IPS-18c (cell line): ENCODE results near the gene TRIM2.
"Not testable (repeated sequence)": the region's sequence is repeated elsewhere in the genome, so short reads cannot be mapped to it uniquely, and the experiment has no call there.

Experiments used
- H3K4me3 ChIP-seq: 2 replicates; pipeline ENCODE4 v1.7.0; 2013; ENCODE audit warnings: low read depth, mild to moderate bottlenecking, low read length, moderate library complexity; ENCODE audit not compliant: insufficient read depth
- H3K9me3 ChIP-seq: one replicate; pipeline ENCODE4 v1.6.1; 2013; ENCODE audit warnings: mild to moderate bottlenecking, low read length, moderate library complexity; ENCODE audit not compliant: control insufficient read depth, insufficient read depth

Gene TRIM2

DNA sequence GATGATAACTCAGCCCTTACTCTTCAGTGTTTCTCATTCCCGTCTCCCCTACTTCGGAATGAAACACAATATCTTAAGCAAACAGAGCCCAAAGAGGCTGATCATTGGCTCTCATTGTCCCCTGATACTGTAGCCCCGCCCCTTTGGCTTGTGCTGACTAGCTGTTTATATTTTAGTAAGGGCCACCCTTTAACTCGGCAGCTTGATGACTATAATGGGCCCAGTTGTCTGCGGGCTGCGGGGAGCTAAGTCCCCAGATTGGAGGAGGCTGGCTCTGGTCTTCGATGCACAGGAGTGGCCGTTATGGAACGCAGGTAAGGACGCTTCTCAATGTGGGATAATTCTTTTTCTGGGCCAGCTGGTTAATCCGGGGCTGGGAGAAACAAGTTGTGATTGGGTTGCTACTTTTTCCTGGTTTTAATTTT lies at the start of gene TRIM2:
Gene TRIM2, plus strand, starts transcription at position 197 of the 425 bp plus-strand sequence. Its CDS starts 88 bp downstream, at position 285.
- Histone ChIP-seq H3K4me3 (peak within 1 kb of the TSS; percentile 58), H3K9me3 (no peaks in the 10 kb centered on the region)

DNA sequence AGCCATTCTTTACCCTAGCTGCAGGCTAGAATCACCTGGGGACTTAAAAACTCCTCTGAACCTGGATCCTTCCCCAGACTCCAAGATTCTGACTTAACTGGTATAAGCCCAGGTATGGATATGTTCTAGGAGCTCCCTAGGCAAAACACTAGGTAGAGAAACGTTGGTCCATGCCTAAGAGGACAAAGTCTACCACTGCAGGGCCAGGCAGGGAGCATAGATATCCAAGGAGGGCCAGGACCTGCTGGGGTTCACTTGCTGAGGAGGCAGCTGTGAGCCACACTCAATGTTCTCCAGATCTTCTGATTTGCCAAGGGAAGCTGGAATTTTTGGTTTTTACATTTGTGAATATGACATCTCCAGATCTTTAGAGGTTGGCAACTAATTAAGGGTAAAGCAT lies 48.6 kb upstream of the TRIM2 start:
- Histone ChIP-seq H3K9me3 (no peaks in the 10 kb centered on the region), H3K4me3 (no peak overlapping the region)

DNA sequence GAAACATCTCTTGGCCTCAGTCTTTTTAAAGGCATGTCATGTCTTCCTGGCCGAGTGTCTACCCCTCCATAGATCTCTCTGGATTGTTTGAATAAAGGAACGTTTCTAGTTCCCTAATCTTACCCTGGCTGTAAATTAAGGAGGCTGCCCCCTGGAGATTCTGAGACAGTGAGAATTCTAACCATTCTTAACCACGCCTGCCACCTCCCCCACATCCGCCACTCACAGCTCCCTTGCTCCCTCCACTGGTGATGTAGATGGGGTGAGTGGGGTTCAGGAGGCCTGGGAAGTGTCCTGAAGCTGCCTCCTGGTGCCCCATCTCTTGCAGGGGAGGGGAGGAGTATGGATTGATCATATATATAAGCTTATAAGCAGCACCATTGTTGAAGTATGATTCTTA lies 48.0 kb upstream of the TRIM2 start:
- Histone ChIP-seq H3K9me3 (no peaks in the 10 kb centered on the region), H3K4me3 (no peak overlapping the region)

DNA sequence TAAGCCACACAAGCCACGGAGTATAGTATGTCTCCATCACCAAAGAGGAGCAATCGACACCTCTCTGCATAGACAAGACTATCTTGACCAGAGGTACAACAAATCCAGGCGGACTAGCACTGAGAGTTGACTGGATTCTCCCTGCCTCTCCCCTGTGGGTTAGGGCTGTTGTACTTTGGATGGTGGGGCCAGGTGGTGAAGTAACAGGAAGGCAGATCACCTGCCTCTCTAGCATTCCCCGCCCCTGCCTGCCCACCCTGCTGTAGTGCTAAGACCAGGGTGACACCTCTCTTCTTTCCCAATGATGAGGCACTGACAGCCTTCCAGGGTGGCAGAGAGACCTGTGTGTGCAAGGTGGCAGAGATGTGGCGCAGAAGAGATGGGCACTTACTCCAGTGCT lies 47.5 kb upstream of the TRIM2 start:
- no peak overlapping the region for H3K4me3 ChIP-seq

DNA sequence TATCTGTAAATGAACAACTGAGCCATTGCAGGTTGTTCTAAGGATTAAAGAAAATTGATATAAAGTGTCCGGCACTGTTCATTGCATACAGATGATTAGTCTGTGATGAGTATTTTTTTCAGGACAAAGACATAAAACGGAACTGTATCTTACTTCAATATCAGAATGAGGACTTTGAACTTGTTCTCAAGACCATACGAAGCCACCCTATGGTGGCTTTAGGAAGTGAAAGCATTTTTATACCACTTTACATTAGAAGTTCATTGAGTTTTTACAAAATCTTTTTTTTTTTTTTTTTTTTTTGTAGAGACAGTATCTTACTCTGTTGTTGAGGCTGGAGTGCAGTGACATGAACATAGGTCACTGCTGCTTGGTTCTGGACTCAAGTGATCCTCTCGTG lies 45.2 kb upstream of the TRIM2 start:
- no peaks in the 10 kb centered on the region for H3K9me3 ChIP-seq
- H3K4me3 ChIP-seq: no peak overlapping the region

More for the DNA sequence above, 47.5 kb upstream of the TRIM2 start:
- H3K9me3 ChIP-seq: no peaks in the 10 kb centered on the region

DNA sequence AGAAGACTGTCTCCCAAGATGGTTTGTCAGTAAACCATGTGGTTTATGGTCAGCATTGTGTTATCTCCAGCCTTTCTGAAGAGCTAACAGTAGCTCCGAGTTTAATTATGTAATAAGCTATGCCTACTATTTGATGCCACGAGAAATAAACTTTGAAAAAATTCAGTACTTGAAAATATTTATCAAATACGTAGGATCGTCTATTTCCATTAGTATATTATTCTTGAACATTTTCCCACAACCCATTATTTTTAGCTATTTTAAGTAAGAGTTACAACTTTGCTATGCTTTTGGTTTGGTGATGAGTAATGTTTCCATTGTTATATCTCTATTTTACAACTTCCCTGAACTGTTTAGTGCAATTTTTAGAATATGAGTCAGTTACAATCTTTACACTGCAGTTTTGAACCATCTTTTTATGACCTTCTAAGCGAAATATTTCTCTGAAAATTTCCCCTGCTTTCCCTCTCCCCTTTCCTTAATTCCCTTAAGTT lies 44.5 kb upstream of the TRIM2 start:
- no peaks in the 10 kb centered on the region for H3K9me3 ChIP-seq
- H3K4me3 ChIP-seq: no peak overlapping the region

DNA sequence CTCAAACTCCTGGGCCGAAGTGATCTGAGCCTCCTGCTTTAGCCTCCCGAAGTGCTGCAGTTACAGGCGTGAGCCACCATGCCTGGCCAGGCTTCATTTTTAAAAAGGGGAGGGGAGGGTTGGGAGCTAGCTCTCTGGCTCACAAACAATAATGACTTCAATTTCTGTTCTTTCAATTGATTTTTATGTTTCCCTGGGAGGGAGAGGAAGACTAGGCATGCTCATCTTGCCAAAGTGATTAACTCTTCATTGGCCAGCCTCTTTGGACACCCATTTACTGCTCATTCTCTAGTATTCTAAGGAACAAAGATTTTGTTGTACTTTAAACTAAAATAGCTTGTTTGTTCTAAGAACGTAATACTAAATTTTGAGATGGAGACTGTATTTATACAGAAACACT lies 43.4 kb upstream of the TRIM2 start:
- no peak overlapping the region for H3K4me3 ChIP-seq
- no peaks in the 10 kb centered on the region for H3K9me3 ChIP-seq

DNA sequence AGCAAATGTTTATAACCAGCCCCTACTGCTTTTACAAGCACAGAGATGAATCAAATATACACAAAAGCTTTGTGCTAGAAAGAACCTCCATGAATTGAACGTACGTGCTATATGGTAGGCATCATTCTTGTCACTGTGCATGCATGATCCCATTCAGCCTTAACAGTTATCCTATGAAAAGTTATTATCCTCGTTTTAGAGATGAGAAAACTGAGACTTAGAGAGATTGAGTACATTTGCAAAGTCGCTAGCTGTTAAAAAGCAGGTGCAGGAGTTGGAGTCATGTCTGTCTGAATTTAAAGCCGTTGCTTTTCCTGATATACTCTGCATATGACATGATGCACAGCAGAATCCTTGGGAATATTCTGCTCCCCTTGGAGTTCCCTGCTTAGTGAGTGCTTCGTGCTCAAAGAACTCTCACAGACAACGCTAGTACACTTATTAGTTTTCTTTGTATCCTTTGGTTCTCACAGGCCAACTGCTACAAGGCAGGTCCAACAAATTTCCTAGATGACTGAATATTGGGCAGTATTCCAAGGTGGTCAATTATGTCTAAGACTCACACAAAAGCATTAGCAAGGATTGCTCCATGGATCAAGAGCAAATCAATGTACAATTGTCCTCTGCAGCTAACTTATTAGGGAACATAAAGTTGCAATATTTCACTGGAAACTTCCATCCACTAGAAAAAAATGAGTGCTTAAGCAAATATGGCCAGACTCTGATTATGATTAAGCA lies 42.8 kb upstream of the TRIM2 start:
- H3K4me3 ChIP-seq: no peak overlapping the region

DNA sequence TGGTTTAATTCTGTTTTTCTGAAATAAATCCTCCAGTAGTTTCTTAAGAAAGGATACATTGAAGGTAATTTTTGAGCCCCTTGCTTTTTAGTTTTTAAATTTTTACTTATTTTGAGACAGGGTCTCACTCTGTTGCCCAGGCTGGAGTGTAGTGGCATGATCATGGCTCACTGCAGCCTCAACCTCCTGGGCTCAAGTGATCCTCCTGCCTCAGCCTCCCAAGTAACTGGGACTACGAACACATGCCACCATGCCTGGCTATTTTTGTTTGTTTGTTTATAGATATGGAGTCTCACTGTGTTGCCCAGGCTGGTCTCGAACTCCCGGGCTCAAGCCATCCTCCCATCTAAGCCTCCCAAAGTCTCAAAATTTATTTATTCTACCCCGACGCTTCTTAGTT lies 39.0 kb upstream of the TRIM2 start:
- H3K4me3 ChIP-seq, H3K9me3 ChIP-seq: not testable (repeated sequence)

More for the DNA sequence above, 42.8 kb upstream of the TRIM2 start:
- no peaks in the 10 kb centered on the region for H3K9me3 ChIP-seq

DNA sequence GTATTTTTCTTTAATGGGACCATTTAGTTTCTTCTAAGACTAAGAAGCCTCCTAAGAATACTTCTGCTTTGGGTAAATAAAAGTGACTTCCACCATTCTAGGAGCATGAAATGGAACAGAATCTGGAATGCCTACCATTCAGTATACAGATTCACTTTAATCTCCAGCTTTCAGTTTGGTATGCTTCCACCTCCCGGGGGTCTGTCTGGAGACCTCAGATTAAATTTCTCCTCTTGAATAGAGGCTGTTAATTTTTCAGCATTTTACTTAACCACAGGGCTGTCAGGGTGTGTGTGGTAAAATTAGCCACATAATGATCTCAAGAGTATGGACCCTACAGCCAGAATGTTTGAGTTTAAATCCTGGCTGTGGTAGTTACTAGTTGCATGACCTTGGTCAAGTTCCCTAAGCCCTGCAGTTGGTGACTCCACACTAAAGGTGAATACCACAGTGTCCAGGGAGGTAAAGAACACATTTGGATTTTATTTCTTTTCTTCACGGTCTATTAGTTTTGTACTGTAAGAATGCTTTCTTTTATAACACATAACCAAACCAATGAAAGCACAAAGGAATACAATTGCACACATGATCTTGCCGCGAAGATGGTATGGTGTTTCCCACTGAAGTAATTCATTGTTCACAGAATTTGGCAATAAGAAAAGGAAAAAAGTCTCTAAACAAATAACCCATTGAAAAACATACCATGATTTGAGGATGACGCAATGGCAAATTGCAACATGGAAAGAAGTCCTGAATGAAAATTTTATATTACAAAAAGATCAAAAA lies 37.3 kb upstream of the TRIM2 start:
- Histone ChIP-seq H3K4me3 (no peak overlapping the region), H3K9me3 (no peaks in the 10 kb centered on the region)

DNA sequence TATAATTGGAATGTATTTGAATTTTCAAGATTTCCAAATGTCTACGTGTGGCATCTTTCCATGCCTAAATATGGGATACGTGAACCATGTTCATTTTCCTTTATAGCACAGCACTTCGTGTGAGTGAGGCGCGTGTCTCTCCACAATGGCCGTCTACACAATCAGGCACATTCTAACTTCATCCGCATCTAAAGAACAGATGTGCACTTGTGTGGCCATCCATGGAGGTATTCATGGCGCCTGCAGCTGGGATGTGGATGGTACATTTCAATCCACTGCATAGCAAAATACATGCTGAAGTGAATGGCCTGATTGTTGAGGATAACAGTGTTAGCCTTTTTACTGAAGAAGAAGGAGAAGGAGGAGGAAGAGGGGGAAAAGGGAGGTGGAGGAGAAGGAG lies 34.5 kb upstream of the TRIM2 start:
- Histone ChIP-seq H3K4me3 (no peak overlapping the region), H3K9me3 (no peaks in the 10 kb centered on the region)

DNA sequence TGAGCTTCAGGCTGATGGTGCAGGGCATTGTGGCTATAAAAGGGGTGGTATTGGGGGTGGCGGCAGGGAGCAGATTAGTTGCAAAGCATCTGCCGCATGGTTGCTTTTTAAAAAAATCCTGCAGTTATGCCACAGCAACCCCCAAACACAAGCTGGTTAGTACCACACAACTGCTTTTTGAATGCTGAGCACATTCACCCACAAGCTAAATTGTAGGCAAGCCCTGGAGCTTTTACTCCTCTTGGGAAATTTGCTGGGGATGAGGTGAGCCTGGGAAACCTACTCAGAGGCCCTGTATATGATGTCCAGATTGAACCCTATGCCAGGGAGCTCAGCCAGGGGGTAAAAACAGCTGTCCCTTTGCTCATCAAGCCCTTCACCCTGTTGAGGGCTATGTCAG lies 33.8 kb upstream of the TRIM2 start:
- Histone ChIP-seq H3K9me3 (no peaks in the 10 kb centered on the region), H3K4me3 (no peak overlapping the region)

DNA sequence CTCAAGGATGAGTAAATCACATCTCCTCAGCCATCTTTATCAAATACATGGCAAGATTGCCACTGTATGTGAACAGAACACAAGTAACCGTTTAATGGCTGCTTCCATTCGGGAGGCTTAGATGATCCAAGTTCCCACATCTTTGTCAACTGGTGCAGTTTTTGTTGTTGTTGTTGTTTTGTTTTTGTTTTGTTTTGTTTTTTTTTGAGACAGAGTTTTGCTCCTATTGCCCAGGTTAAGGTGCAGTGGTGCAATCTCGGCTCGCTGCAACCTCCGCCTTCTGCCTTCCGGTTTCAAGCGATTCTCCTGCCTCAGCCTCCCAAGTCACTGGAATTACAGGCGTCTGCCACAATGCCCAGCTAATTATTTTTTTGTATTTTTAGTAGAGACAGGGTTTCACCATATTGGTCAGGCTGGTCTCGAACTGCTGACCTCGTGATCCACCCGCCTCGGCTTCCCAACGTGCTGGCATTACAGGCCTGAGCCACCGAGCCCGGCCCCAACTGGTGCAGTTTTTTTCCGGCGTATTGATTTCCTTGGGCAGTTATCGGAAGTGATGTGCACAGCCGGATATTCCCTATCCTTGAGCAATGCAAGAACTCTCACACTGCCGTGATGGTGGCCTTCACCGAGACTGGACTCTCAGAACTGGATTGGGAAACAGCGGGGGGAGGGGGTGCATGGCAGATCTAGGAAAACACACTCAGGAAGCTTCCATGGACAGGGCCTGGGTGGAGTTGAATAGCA lies 29.2 kb upstream of the TRIM2 start:
- Histone ChIP-seq H3K4me3 (no peak overlapping the region), H3K9me3 (no peaks in the 10 kb centered on the region)

DNA sequence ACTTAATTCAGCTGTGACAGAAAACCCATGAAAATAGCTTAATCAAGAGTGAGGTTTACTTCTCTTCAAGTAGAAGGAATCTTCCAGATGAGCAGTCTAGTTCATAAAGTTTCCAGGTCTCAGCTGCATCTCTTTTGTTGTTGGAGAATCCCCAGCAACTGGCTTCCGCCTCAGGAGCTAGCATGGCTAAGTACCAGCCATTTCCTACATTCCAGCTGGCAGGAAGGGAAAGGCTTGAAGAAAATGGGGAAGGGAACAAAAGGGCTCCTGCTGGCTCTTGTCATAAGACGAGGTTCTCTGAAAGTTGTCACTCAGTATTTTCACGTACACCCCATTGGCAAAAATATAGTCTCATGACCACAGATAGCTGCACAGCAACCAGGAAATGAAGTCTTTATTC lies 27.3 kb upstream of the TRIM2 start:
- Histone ChIP-seq H3K9me3 (peaks cover 4% of the 10 kb centered on the region), H3K4me3 (no peak overlapping the region)

DNA sequence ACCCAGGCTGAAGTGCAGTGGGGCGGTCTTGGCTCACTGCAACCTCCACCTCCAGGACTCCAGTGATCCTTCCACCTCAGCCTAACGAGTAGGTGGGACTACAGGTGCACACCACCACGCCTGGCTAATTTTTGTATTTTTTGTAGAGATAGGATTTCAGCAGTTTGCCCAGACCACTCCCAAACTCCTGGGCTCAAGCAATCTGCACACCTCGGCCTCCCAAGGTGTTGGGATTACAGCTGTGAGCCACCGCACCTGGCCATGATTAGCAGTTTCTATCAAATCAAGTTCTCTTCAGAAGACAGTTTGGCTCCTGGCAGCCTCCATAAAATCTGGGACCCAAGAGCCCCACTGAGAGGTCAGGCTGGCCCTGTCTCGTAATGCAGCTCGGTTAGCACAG lies 26.4 kb upstream of the TRIM2 start:
- H3K4me3 ChIP-seq: no peak overlapping the region
- peaks cover 4% of the 10 kb centered on the region for H3K9me3 ChIP-seq

DNA sequence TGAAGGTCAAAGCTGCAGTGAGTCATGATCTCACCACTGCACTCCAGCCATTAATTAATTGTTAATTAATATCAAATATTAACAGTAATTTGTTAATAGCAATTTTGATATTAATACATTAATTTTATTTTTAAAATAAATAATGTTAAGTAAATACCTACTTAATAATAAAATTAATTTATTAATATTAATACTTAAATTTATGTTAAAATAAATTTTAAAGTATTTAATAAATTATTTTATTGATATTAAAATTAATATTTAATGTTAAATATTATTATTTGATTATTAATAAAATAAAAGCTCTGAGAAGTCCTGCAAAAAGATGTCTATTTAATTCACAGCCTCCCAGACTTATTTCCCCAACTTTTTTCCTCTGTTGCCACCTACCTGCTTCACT lies 25.1 kb upstream of the TRIM2 start:
- no peak overlapping the region for H3K4me3 ChIP-seq
- peaks cover 4% of the 10 kb centered on the region for H3K9me3 ChIP-seq

DNA sequence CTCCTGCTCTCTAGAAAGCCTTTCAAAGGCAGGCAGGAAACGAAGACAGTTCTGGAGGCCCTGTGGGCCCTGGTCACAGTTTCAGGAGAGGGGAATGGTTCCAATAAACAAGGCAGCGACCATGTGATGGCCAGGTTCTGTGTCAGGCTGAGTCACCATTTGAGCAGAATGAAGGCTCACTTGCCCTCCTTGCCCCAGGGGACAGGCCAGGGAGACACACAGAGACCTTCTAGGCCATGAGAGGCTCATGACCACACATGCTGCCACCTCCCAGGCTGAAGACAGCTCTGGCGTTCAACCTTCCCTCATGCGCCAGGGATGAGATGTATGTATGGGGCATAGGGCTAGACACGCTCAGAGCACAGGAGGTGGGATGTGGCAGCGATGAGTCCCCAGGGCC lies 22.9 kb upstream of the TRIM2 start:
- Histone ChIP-seq H3K4me3 (no peak overlapping the region), H3K9me3 (peaks cover 4% of the 10 kb centered on the region)

DNA sequence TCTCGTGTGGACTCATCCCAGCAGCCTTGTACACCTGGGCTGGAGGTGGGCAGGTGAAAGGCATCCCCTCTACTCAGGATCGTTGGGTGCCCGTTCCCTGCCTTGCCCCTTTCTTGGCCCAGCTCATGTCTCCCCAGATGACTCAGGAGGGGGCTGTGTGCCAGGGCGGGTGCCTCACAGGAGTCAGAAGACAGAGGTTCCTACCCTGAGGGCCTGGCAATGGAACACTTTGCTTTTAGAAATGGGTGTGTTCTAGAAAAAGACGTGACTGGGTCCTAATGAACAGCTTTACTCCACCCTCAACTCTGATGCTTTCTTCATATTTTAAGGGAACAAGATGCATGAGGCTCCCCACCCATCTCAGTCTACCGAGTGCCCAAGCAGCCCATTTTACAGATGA lies 22.5 kb upstream of the TRIM2 start:
- peaks cover 4% of the 10 kb centered on the region for H3K9me3 ChIP-seq
- H3K4me3 ChIP-seq: no peak overlapping the region
